ENCODE data around the gene PPP1R12B.
"Not testable (repeated sequence)": the region's sequence is repeated elsewhere in the genome, so short reads cannot be mapped to it uniquely, and the experiment has no call there.

The PPP1R12B gene

GRCh38 chr1:202460143-202460495 is 111.6 kb downstream of the PPP1R12B start:
- peak; percentile 4 for DNase-seq (ENCODE audit: low read depth)
- not testable (repeated sequence) for H3K4me3 ChIP-seq (ENCODE audit: control insufficient read depth, low read depth, low read length)

DNA sequence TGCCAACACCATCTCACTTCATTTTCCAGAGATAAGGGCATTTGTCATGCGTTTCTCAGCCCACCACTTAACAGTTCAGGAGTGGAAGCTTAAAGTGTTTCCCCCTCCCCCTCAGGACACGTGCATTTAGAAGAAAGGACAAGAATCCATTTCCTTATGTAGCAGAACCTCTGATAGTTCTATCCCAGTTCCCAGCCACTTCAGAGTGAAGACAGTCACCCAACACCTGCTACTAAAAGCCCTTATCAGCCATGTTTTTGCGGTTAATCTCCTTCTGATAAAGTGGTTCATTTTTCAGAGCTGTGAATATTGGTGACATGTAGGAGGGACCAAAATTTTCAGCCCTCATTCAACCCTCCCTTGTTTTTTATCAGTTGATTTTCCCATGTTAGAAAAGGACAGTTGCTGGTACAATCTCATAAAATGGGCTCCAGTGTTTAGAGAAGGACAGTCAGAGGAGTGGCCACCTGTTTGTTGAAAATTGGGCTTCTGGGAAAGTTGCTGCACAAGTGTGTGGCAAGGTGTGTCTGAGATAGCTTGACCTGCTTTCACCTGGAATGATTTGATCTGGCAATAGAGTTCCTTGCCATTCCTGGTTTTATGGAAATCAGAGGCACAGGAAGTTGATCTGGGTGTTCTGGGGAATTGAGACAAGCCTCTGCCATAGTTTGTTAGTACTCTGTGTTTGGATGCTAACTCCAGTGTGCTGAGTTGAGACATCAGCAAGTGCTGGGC is 114.0 kb downstream of the PPP1R12B start:
- no peak for DNase-seq (ENCODE audit: low read depth)
- TF ChIP-seq CTCF (IDR thresholded peaks at IDR 0.05; ENCODE audit: control insufficient read depth, insufficient read depth, low read depth, low read length, missing control alignments) = no peak

GRCh38 chr1:202464153-202464742 is 115.7 kb downstream of the PPP1R12B start:
- not testable (repeated sequence) for H3K4me3 ChIP-seq (ENCODE audit: control insufficient read depth, low read depth, low read length)
- peak; percentile 20 for TF ChIP-seq CTCF (IDR thresholded peaks at IDR 0.05; ENCODE audit: control insufficient read depth, insufficient read depth, low read depth, low read length, missing control alignments)
- peak; percentile 4 for DNase-seq (ENCODE audit: low read depth)

More for the DNA sequence above, 114.0 kb downstream of the PPP1R12B start:
- H3K4me3 ChIP-seq (ENCODE audit: control insufficient read depth, low read depth, low read length) = no peak overlapping the region

DNA sequence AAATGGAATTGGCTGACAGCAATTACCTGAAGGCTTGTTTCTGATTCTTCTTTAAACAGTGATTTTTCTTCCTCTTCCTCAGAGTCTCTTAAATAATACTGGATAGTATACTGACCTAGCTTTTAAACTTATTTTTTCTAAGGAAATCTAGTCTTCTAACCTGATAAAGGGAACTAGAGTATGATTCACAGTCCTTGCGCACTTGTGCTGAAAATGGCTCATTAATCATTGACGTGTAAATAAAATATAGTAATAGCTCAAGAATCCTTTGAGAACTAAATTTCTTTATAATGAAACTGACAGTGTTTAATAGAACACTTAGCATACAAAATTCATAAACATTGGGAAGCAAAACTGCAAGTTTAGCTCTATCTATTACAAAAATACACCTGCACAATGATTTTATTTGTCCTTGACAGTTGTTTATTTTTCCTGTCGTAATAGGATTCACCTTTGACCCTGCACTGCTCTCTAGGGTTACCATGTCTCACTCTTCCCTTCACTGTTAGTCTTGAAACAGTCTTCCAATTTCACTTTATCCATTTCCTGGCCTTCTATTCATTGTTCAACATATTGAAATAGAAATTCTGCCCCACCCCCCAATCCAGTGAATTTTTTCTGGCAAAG is 117.3 kb downstream of the PPP1R12B start:
- not testable (repeated sequence) for DNase-seq (ENCODE audit: low read depth); H3K4me3 ChIP-seq (ENCODE audit: control insufficient read depth, low read depth, low read length)

GRCh38 chr1:202466339-202466738 is 117.8 kb downstream of the PPP1R12B start:
- DNase-seq (ENCODE audit: low read depth); H3K4me3 ChIP-seq (ENCODE audit: control insufficient read depth, low read depth, low read length): not testable (repeated sequence)

DNA sequence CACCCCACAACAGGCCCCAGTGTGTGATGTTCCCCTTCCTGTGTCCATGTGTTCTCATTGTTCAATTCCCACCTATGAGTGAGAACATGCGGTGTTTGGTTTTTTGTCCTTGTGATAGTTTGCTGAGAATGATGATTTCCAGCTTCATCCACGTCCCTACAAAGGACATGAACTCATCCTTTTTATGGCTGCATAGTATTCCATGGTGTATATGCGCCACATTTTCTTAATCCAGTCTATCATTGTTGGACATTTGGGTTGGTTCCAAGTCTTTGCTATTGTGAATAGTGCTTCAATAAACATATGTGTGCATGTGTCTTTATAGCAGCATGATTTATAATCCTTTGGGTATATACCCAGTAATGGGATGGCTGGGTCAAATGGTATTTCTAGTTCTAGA is 118.9 kb downstream of the PPP1R12B start:
- H3K4me3 ChIP-seq (ENCODE audit: control insufficient read depth, low read depth, low read length); DNase-seq (ENCODE audit: low read depth): not testable (repeated sequence)

- DNase-seq (ENCODE audit: low read depth) = not testable (repeated sequence)
These were observed 120.2 kb downstream of the PPP1R12B start for GRCh38 chr1:202468695-202469094.

DNA sequence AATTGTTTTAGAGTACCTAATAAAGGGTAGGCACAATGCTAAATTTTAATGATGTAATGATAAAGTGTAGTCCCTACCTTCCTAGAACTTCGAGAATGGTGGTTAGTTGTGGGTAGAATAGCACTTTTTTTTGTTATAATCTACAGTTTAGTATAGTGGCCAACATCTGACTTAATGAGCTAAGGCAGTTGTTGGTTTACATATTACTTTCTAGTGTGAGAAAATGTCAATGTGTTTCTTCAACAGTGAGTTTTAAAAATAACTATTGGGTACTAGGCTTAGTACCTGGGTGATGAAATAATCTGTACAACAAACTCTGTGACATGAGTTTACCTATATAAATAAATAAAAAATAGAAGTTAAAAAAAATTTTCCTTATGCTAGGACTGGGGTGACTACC is 120.6 kb downstream of the PPP1R12B start:
- DNase-seq (ENCODE audit: low read depth); H3K4me3 ChIP-seq (ENCODE audit: control insufficient read depth, low read depth, low read length): not testable (repeated sequence)

More at GRCh38 chr1:202468695-202469094, 120.2 kb downstream of the PPP1R12B start:
- H3K4me3 ChIP-seq (ENCODE audit: control insufficient read depth, low read depth, low read length) = not testable (repeated sequence)

DNA sequence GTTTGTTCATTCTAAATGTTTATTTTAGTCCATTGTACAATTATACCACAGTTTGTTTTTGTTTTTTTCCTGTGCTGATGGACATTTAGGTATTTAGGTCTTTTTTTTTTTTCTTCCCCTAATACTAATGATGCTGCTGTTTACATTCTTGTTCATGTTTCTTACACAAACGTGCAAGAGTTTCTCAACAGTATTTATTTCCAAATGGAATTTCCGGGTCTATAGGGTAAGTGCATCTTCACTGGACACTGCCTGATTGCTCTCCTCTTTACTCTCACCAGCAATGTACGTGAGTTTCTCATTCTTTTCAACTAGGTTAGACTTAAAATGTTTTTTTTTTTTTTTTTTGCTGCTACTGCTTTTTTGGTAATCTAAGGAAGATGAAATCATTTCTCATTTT is 122.7 kb downstream of the PPP1R12B start:
- TF ChIP-seq CTCF (IDR thresholded peaks at IDR 0.05; ENCODE audit: control insufficient read depth, insufficient read depth, low read depth, low read length, missing control alignments) = no peak
- H3K4me3 ChIP-seq (ENCODE audit: control insufficient read depth, low read depth, low read length) = no peak overlapping the region
- no peak for DNase-seq (ENCODE audit: low read depth)

DNA sequence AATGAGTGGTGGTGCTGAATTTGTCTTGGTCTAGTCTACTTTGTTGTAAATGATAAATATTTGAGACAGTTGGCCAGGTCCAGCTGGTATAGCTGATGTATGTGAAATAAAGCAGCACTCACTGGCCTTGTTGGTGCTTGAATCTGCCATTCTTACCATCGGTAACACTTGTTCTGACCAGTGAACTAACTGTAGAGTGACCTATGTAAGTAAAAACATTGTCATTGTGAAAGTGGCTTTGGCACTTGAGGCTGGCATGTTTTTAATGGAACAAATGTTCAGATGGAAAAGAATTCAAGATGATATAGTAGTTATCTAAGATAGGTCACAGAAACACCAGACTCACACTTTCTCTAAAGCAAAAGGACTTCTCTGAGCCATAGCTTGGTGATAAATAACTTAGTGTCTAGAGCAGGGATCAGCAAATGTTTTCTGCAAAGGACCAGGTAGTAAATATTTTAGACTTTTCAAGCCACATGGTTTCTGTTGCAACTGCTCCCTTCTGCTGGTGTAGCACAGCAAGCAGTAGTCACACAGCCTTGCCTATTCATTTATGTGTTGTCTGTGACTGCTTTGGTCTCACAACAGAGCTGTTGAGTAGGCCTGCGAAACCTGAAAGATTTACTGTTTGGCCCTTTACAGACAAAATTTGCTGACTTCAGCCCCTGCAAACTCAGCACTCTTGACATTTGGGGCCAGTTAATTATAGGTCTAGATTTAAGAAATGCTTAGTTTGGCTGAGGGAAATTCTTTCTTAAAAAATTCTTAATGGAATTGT is 124.0 kb downstream of the PPP1R12B start:
- DNase-seq (ENCODE audit: low read depth); H3K4me3 ChIP-seq (ENCODE audit: control insufficient read depth, low read depth, low read length): not testable (repeated sequence)

DNA sequence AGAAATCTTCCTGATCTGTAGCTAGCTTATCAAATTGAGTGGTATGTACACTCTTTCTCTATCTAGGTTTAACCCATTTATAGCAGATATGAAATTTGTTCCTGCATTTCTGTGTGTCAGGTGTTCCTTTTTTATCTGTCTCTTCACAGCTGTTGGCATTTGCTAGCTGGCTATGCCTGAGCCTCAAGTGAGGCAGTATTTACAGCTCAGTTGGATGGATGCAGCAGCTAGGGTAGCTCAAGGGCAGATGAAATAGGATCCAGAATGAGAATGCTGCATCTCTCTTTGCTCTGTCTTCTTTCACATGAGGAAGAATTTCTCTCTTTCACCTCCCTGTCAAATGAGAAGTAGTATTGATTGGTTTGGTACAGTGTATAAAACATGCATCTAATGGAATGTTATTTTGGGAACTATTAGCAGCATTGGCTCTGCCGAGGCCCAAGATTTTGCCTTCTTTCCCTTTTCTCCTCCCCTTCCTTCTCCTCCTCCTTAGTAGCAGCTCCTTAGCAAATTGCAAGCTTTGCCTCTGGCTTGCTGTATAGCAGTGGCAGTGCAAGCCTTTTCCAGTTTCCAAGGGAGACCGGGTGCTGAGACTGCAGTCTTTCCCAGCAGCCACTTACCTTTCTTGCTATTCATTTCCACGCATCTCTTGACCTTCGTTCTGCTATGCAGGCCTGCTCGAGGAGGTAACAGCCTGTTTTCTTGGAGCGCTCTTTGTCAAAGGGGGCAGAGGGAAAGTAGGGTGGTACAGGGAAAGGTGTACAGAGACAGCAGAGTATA is 125.0 kb downstream of the PPP1R12B start:
- H3K4me3 ChIP-seq (ENCODE audit: control insufficient read depth, low read depth, low read length); DNase-seq (ENCODE audit: low read depth): not testable (repeated sequence)

DNA sequence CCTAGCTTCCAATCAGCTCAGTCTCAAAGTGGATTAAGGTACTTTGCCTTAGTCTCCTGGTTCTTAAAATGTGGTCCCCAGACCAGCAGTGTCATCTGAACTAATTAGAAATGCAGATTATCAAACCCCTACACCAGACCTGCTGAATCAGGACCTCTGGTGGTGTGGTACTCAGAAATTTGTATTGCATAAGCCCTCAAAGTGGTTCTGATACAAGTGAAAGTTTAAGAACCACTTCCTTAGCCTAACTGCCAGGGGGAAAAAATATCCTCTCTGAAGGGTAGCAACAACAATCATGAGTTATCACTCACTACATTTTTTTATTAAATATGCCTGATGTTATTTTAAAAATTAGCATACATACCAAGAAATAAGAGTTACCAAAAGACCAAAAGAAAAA is 131.2 kb downstream of the PPP1R12B start:
- not testable (repeated sequence) for H3K4me3 ChIP-seq (ENCODE audit: control insufficient read depth, low read depth, low read length); DNase-seq (ENCODE audit: low read depth)

GRCh38 chr1:202480640-202481039 is 132.1 kb downstream of the PPP1R12B start:
- not testable (repeated sequence) for DNase-seq (ENCODE audit: low read depth); H3K4me3 ChIP-seq (ENCODE audit: control insufficient read depth, low read depth, low read length)

DNA sequence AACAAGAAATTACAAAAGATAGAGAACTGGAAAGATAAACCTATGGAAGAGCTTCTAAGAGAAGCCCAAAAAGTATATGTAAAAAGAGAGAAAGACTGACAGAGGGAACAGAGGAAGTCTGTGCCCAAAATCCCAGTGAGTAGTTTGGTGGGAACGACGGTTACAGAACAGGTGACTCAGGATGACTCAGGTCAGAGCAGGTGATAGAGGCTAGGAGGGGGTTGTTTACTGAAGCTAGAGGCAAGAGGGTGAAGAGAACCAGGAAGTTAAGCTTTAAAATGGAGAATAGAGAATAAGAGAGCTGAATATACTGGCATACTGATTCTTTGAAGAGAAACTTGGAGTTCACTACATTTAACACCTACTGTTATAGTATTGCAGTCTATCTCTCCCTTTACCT is 134.9 kb downstream of the PPP1R12B start:
- not testable (repeated sequence) for DNase-seq (ENCODE audit: low read depth); H3K4me3 ChIP-seq (ENCODE audit: control insufficient read depth, low read depth, low read length)
